Right lobe of liver (tissue), 4 donors: ENCODE measurements around the gene PBLD.

Experiments used
- CTCF ChIP-seq, 4 donors: fragments of 200-600 bp in 3 of 4; fragments of 450-650 bp in 1 of 4; IDR thresholded peaks; one replicate each; pipeline versions ENCODE4 v1.5.1 to v1.8.0; 2016 to 2022; ENCODE audit warnings: antibody characterized with exemption in 4 of 4, mild to moderate bottlenecking in 2 of 4
- POLR2A ChIP-seq: fragments of 450-650 bp; IDR thresholded peaks from one replicate; pipeline ENCODE4 v1.6.1; 2017; ENCODE audit warnings: antibody characterized with exemption, mild to moderate bottlenecking
- donor health status: DM: no; HTN: no; CAD: no.
- donor health status: DM: no; HTN: no; CAD: no.
- donor health status: DM: no; HTN: yes; CAD: no.

DNA sequence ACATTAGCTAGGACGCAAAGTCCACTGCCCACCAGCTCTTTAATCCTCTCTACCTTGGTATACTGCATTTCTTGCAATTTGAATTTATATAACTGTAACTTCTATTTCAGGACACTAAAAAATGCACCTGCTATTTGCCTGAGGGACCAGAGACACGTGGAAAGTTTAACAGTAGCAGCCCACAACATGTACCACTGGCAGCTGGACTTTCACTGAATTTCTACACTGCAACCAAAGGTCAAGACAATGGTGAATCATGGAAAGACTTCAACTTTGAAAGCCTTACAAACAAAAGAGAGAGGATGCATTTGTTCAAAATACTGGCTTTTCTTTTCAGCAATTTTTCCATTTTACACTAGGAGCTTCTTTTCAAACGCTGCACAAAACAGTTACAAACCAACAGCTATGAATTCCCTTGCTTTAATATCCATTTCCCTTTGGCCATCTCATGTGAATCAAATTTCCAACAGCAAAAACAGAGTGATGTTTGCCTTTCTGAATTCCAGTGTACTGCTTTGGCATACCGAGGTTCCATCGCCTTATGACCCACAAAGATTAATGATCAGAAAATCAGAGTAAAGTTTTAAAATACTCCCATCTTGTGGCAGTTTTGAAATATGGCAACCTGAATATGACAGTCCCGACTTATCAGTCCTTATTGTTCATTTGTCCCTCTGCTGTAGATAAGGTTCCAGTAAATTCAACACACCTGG is 30.8 kb downstream of the PBLD start:
- peak; percentile 51 to 56 (median 54) for TF ChIP-seq CTCF (IDR thresholded peaks at IDR 0.05)
- no peak for TF ChIP-seq POLR2A
